A549 (cell line): ENCODE measurements around the gene MYBPC2.

Source experiments
- CEBPB ChIP-seq, 2 experiments: fragments of >200 bp in 1 of 2; sonication (Bioruptor Twin) in 1 of 2; formaldehyde crosslinking in 1 of 2; IDR thresholded peaks; 2 replicates each; pipeline ENCODE4 v1.6.1; 2012 to 2016
- EP300 ChIP-seq, 2 experiments: fragments of >200 bp; sonication (Bioruptor Twin); formaldehyde crosslinking; IDR thresholded peaks; 2 replicates in 1 of 2; 3 replicates in 1 of 2; pipeline ENCODE4 v1.6.1; 2016 to 2017
- POLR2A ChIP-seq: IDR thresholded peaks from 2 replicates; pipeline ENCODE4 v1.6.1; 2012; ENCODE audit warnings: mild to moderate bottlenecking, low read length
- POLR2AphosphoS2 ChIP-seq: conservative IDR thresholded peaks from 2 replicates; pipeline ENCODE4 v1.6.1; 2012; ENCODE audit warnings: low read length, improper control_type of control experiment, inconsistent platforms
- TF ChIP-seq, protein P1 (sequence below): fragments of >200 bp; sonication (Bioruptor Twin); formaldehyde crosslinking; IDR thresholded peaks from 3 replicates; pipeline ENCODE4 v1.5.1; 2016
- TF ChIP-seq, protein P2 (sequence below): IDR thresholded peaks from 2 replicates; pipeline ENCODE4 v1.6.1; 2012
- TF ChIP-seq, protein P3 (sequence below): fragments of 150-350 bp; IDR thresholded peaks from 2 replicates; pipeline ENCODE4 v1.6.1; 2014; ENCODE audit warnings: low read depth, mild to moderate bottlenecking, low read length
- TF ChIP-seq, protein P4 (sequence below): fragments of 200-600 bp; sonication (generic); IDR thresholded peaks from 2 replicates; pipeline ENCODE4 v1.6.1; 2016; ENCODE audit warnings: antibody characterized with exemption, mild to moderate bottlenecking, moderate library complexity
- TF ChIP-seq, protein P5 (sequence below): IDR thresholded peaks from 2 replicates; pipeline ENCODE4 v1.6.1; 2012
- TF ChIP-seq, protein P6 (sequence below): IDR thresholded peaks from 2 replicates; pipeline ENCODE4 v1.6.1; 2012; ENCODE audit warnings: low read depth, borderline replicate concordance

DNA sequence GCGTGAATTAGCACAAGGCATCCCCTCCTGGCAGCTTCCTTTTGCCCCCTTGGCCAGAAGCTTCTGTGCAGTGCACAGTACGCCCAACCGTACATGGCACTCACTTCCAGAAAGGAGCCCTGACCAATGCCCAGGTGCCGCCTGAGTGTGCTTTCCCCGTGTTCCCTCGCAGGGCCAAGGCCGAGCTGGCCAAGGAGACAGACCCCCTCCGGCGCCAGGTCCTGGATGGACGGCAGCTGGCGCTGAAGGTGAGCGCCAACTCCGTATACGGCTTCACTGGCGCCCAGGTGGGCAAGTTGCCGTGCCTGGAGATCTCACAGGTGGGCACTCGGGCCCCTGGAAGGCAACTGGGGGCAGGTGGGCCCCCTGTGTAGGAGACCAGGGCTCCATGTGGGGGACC lies 23.3 kb upstream of the MYBPC2 start:
- TF ChIP-seq, protein P1, sequence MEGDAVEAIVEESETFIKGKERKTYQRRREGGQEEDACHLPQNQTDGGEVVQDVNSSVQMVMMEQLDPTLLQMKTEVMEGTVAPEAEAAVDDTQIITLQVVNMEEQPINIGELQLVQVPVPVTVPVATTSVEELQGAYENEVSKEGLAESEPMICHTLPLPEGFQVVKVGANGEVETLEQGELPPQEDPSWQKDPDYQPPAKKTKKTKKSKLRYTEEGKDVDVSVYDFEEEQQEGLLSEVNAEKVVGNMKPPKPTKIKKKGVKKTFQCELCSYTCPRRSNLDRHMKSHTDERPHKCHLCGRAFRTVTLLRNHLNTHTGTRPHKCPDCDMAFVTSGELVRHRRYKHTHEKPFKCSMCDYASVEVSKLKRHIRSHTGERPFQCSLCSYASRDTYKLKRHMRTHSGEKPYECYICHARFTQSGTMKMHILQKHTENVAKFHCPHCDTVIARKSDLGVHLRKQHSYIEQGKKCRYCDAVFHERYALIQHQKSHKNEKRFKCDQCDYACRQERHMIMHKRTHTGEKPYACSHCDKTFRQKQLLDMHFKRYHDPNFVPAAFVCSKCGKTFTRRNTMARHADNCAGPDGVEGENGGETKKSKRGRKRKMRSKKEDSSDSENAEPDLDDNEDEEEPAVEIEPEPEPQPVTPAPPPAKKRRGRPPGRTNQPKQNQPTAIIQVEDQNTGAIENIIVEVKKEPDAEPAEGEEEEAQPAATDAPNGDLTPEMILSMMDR = no peak
- TF ChIP-seq, protein P2, sequence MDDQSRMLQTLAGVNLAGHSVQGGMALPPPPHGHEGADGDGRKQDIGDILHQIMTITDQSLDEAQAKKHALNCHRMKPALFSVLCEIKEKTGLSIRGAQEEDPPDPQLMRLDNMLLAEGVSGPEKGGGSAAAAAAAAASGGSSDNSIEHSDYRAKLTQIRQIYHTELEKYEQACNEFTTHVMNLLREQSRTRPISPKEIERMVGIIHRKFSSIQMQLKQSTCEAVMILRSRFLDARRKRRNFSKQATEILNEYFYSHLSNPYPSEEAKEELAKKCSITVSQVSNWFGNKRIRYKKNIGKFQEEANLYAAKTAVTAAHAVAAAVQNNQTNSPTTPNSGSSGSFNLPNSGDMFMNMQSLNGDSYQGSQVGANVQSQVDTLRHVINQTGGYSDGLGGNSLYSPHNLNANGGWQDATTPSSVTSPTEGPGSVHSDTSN = no peak
- TF ChIP-seq, protein P3, sequence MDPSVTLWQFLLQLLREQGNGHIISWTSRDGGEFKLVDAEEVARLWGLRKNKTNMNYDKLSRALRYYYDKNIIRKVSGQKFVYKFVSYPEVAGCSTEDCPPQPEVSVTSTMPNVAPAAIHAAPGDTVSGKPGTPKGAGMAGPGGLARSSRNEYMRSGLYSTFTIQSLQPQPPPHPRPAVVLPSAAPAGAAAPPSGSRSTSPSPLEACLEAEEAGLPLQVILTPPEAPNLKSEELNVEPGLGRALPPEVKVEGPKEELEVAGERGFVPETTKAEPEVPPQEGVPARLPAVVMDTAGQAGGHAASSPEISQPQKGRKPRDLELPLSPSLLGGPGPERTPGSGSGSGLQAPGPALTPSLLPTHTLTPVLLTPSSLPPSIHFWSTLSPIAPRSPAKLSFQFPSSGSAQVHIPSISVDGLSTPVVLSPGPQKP = no peak
- TF ChIP-seq EP300 (IDR thresholded peaks at IDR 0.05) (no peak), CEBPB (IDR thresholded peaks at IDR 0.05) (no peak), POLR2A (no peak), POLR2AphosphoS2 (no peak)
- TF ChIP-seq, protein P4, sequence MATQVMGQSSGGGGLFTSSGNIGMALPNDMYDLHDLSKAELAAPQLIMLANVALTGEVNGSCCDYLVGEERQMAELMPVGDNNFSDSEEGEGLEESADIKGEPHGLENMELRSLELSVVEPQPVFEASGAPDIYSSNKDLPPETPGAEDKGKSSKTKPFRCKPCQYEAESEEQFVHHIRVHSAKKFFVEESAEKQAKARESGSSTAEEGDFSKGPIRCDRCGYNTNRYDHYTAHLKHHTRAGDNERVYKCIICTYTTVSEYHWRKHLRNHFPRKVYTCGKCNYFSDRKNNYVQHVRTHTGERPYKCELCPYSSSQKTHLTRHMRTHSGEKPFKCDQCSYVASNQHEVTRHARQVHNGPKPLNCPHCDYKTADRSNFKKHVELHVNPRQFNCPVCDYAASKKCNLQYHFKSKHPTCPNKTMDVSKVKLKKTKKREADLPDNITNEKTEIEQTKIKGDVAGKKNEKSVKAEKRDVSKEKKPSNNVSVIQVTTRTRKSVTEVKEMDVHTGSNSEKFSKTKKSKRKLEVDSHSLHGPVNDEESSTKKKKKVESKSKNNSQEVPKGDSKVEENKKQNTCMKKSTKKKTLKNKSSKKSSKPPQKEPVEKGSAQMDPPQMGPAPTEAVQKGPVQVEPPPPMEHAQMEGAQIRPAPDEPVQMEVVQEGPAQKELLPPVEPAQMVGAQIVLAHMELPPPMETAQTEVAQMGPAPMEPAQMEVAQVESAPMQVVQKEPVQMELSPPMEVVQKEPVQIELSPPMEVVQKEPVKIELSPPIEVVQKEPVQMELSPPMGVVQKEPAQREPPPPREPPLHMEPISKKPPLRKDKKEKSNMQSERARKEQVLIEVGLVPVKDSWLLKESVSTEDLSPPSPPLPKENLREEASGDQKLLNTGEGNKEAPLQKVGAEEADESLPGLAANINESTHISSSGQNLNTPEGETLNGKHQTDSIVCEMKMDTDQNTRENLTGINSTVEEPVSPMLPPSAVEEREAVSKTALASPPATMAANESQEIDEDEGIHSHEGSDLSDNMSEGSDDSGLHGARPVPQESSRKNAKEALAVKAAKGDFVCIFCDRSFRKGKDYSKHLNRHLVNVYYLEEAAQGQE = no peak
- TF ChIP-seq, protein P5, sequence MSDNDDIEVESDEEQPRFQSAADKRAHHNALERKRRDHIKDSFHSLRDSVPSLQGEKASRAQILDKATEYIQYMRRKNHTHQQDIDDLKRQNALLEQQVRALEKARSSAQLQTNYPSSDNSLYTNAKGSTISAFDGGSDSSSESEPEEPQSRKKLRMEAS = no peak
- TF ChIP-seq, protein P6, sequence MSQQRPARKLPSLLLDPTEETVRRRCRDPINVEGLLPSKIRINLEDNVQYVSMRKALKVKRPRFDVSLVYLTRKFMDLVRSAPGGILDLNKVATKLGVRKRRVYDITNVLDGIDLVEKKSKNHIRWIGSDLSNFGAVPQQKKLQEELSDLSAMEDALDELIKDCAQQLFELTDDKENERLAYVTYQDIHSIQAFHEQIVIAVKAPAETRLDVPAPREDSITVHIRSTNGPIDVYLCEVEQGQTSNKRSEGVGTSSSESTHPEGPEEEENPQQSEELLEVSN = no peak
